ENCODE data around the gene PRSS2.
"Not testable (repeated sequence)": the region's sequence is repeated elsewhere in the genome, so short reads cannot be mapped to it uniquely, and the experiment has no call there.

Gene PRSS2

GRCh38 chr7:142759433-142759832 lies 11.3 kb upstream of the PRSS2 start:
- no peak for DNase-seq (ENCODE audit: low read depth in 3 of 3)

GRCh38 chr7:142760071-142760642 lies 10.6 kb upstream of the PRSS2 start:
- no peak for DNase-seq (ENCODE audit: low read depth in 3 of 3)

GRCh38 chr7:142761606-142762005 lies 9.2 kb upstream of the PRSS2 start:
- DNase-seq (ENCODE audit: low read depth in 3 of 3) = not testable (repeated sequence)

- no peak for DNase-seq (ENCODE audit: low read depth in 3 of 3)
Measured at GRCh38 chr7:142762104-142762503, 8.7 kb upstream of the PRSS2 start.

GRCh38 chr7:142767451-142767850 lies 3.3 kb upstream of the PRSS2 start:
- no peak for DNase-seq (ENCODE audit: low read depth in 3 of 3)

- no peak for DNase-seq (ENCODE audit: low read depth in 3 of 3)
Measured at GRCh38 chr7:142767861-142768260, 2.9 kb upstream of the PRSS2 start.

GRCh38 chr7:142768885-142769284 lies 1.9 kb upstream of the PRSS2 start:
- not testable (repeated sequence) for DNase-seq (ENCODE audit: low read depth in 3 of 3)

GRCh38 chr7:142771353-142771723 lies 568 bp downstream of the PRSS2 start:
- DNase-seq (ENCODE audit: low read depth in 3 of 3) = no peak

GRCh38 chr7:142772051-142772450 lies 1.3 kb downstream of the PRSS2 start:
- no peak for DNase-seq (ENCODE audit: low read depth in 3 of 3)

- DNase-seq (ENCODE audit: low read depth in 3 of 3) = no peak
Measured at GRCh38 chr7:142772673-142773072, 1.9 kb downstream of the PRSS2 start.

- DNase-seq (ENCODE audit: low read depth in 3 of 3) = no peak
Measured at GRCh38 chr7:142773230-142773629, 2.5 kb downstream of the PRSS2 start.

GRCh38 chr7:142773937-142774744 lies 3.4 kb downstream of the PRSS2 start:
- DNase-seq (ENCODE audit: low read depth in 3 of 3) = no peak

- DNase-seq (ENCODE audit: low read depth in 3 of 3) = no peak
Measured at GRCh38 chr7:142774826-142775225, 4.1 kb downstream of the PRSS2 start.

GRCh38 chr7:142775351-142776115 lies 4.8 kb downstream of the PRSS2 start:
- DNase-seq (ENCODE audit: low read depth in 3 of 3) = not testable (repeated sequence)

- DNase-seq (ENCODE audit: low read depth in 3 of 3) = no peak
Measured at GRCh38 chr7:142776206-142776844, 5.6 kb downstream of the PRSS2 start.

- DNase-seq (ENCODE audit: low read depth in 3 of 3) = not testable (repeated sequence)
Measured at GRCh38 chr7:142776845-142777225, 6.1 kb downstream of the PRSS2 start.

- DNase-seq (ENCODE audit: low read depth in 3 of 3) = no peak
Measured at GRCh38 chr7:142777318-142777717, 6.5 kb downstream of the PRSS2 start.

GRCh38 chr7:142782922-142783900 lies 12.4 kb downstream of the PRSS2 start:
- DNase-seq (ENCODE audit: low read depth in 3 of 3) = peak in 2 of 3 experiments; percentile 58 to 63

- DNase-seq (ENCODE audit: low read depth in 3 of 3) = no peak
Measured at GRCh38 chr7:142784096-142784495, 13.3 kb downstream of the PRSS2 start.

GRCh38 chr7:142784716-142785115 lies 13.9 kb downstream of the PRSS2 start:
- no peak for DNase-seq (ENCODE audit: low read depth in 3 of 3)

GRCh38 chr7:142785841-142786250 lies 15.1 kb downstream of the PRSS2 start:
- peak in 2 of 3 experiments; percentile 55 to 63 for DNase-seq (ENCODE audit: low read depth in 3 of 3)
